HG02642 (cell line): ENCODE results near the gene ASGR2.
"Not testable (repeated sequence)": the region's sequence is repeated elsewhere in the genome, so short reads cannot be mapped to it uniquely, and the experiment has no call there.

ENCODE experiments used
- ATAC-seq: cut with Tn5 transposase; IDR thresholded peaks from one replicate; pipeline ENCODE4 v1.9.1; 2021; ENCODE audit warnings: mild to moderate bottlenecking; ENCODE audit not compliant: unreplicated experiment, poor library complexity

The ASGR2 gene

DNA sequence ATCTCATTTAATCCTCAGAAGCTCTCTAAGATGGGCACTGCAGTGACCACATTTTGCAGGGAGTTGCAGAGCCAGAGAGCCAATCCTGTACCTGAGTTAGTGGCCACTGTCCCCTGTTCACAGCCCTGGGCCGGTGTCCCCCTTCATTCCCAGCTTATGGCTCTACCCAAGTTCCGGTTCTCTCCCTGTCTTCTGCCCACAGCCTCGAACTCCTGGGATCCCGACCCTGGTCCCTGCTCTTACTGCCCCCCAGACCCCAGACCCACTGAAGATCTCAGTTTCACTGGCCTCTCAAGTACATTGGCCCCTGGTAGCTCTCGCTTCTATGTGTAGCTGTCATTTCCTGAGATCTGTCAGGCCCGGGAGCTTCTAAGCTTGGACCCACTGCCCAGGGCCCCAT lies 12.2 kb downstream of the ASGR2 start:
- no peak for ATAC-seq

DNA sequence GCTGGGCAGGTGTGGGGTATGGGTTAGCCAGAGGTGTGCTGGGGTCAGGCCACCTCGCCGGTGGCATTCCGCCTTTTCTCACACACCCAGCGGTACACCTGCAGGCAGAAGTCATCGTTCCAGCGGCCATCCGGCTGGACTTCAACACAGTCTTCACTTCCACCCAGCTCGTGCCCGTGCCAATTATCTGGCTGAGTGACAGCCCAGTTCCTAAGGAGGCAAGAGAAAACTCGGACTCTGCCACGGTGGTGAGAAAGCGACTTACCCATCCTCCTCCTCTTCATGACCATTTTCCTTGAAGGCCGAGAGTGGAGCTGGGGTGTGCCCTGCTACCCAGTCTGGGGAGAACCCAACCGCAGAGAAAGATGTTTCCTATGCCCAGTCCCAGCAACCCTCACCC lies 13.1 kb downstream of the ASGR2 start:
- ATAC-seq, result no peak

DNA sequence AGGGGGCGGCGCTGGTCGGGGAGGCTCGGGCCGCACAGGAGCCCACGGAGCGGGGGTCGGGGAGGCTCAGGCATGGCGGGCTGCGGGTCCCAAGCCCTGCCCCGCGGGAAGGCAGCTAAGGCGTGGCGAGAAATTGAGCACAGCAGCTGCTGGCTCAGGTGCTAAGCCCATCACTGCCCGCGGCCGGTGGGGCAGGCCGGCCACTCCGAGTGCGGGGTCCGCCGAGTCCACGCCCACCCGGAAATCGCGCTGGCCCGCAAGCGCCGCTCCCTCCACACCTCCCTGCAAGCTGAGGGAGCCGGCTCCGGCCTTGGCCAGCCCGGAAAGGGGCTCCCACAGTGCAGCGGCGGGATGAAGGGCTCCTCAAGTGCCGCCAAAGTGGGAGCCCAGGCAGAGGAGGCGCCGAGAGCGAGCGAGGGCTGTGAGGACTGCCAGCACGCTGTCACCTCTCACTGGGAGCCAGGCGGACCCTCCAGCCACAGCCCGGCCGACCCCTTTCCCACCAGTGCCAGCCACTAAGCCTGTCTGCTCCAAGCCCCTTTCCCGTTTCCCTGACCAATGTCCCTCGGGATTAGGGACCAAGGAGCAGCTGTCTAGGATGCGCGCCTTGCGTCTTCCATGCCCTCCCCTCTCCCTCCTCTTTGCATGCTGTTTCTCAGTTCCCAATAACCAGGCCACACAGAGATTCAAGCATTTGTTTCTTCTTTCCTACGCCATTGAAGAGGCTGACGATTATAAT lies 13.8 kb downstream of the ASGR2 start:
- ATAC-seq, result not testable (repeated sequence)

DNA sequence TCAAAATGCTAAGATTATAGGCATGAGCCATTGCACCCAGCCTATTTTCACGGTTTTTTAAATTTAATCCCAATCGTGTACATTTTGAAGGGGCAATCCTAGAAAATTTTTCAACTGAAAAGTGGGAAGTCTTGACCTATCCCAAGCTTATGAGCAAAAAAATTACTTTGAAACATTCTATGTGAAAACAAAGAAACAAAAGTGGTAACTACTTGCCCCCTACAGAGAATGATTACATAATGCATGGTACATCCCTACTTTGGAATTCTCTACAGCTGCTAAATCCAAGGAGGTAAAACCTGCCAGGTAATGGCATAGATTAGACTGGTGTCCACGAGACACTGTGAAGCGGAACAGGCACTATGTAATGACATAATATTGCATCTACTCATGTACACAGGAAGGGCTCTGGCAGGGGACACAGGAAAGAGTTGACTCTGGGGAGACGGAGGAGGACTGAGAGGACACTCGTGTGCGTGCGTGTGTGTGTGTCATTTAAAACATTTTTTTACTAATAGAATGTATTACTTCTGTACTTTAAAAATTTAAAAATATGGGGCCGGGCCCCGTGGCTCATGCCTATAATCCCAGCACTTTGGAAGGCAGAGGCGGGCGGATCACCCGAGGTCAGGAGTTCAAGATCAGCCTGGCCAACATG lies 15.7 kb downstream of the ASGR2 start:
- ATAC-seq, result no peak

DNA sequence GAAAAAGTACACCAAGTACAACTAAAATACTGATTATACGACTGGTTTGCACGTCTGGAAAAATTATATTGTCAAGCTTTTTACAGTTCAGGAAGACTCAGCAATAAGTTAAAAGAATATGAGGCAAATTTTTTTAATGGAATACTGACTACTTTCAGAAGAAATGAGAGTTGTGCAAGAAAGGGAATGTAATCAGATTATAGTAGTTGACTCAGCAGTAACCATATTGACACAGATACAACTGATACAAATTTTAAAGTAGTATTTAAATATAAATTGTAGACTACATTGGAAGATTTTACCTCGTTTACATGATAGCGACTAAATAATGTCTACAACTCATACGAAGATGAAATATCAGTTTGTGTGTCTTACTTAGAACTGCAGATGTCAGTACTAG lies 16.7 kb downstream of the ASGR2 start:
- no peak for ATAC-seq

DNA sequence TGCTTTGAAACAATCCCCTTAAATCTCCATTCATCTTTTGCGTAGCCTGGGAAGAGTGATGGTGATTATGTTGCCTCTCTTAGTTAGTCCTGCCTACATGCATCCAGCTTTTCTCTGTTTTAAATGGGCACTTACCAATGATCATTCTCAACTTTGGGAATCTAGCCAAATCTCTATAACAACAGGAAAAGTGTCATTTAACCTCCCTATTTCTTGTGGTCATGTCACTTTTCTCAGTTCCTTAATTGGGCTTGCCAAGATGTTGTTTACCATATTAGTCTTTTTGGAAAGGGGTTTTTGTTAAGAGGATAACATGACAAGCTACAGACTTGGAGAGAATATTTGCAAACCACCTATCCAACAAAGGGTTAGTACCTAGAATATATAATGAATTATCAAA lies 19.0 kb downstream of the ASGR2 start:
- ATAC-seq, result no peak

DNA sequence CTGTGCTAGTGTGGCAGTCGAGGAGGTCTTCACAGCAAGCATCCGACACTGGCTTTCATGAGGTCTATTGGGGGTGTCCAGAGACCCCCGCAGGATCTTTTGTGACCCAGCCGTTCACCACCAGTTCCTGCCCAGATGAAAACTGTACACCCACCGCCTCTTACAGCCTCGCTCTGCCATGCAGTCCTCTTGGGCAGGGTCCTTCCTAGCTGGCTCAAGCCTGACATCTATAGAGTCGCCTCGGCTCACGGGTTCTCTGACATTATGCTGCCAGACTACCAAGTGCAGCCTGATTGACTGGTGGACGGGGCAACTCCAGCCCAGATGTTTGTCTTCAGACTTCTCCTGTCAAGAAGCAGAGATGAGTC lies 20.0 kb downstream of the ASGR2 start:
- ATAC-seq, result no peak

DNA sequence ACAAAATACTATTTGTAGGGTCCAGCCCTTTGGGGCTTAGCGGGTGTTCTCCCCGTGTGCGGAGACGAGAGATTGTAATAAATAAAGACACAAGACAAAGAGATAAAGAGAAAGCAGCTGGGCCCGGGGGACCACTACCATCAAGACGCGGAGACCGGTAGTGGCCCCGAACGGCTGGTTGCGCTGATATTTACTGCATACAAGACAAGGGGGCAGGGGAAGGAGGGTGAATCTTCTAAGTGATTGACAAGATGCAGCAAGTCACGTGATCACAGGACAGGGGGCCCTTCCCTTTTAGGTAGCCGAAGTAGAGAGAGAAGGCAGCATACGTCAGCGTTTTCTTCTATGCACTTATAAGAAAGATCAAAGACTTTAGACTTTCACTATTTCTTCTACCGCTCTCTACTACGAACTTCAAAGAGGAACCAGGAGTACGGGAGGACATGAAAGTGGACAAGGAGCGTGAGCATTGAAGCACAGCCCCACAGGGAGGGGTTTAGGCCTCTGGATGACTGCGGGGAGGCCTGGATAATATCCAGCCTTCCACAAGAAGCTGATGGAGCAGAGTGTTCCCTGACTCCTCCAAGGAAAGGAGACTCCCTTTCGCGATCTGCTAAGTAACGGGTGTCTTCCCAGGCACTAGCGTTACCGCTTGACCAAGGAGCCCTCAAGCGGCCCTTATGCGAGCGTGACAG lies 23.2 kb downstream of the ASGR2 start:
- ATAC-seq, result not testable (repeated sequence)

DNA sequence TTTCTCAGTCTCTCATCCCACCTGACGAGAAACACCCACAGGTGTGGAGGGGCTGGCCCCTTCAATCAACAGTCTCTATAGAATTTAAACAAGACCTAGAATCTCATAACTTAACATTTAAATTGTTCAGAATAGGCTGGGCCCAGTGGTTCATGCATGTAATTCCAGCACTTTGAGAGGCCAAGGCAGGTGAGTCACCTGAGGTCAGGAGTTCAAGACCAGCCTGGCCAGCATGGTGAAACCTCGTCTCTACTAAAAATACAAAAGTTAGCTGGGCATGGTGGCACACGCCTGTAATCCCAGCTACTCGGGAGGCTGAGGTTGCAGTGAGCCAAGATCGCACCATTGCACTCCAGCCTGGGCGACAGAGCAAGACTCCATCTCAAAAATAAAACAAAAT lies 25.1 kb downstream of the ASGR2 start:
- not testable (repeated sequence) for ATAC-seq

DNA sequence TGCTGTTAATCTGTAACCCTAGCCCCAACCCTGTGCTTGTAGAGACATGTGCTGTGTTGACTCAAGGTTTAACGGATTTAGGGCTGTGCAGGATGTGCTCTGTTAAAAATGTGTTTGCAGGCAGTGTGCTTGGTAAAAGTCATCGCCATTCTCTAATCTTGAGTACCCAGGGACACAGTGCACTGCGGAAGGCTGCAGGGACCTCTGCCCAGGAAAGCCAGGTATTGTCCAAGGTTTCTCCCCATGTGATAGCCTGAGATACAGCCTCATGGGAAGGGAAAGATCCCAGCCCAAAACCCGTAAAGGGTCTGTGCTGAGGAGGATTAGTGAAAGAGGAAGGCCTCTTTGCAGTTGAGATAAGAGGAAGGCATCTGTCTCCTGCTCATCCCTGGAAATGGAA lies 26.2 kb downstream of the ASGR2 start:
- not testable (repeated sequence) for ATAC-seq

DNA sequence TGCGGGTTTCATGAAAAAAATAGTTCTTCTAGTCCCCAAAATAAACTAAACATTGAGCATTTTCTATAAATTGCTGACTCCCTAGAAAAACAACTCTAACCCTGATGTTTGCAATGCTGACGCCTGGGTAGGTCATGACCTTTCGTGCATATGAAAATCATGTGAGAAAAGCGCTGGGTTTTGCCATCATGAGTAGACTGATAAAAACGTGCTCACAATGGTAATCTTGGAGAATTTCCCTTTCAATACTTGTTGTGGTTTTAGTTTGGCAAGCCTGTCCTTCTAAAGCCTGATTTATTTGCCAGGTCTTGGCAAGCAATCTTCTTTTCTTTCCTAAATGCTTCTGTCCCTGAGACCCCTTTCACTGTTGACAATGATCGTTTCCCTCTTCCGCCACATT lies 30.5 kb downstream of the ASGR2 start:
- no peak for ATAC-seq

DNA sequence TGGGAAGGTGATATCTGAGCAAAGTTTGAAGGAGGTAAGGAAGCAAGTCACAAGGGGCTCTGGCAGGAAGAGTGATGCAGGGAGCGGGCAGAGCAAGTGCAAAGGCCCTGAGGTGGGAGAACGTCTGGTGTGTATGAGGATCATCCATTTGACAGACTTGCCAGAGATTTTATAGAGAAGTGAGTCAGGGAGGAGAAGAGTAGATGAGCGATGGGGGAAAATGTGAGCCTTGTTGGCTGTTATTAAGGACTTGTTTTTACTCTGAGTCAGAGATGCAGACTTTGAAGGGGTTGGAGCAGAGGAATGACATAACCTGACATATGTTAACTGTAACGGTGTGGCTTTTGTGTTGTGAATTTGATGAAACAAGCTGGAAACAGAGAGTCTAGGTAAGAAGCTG lies 31.0 kb downstream of the ASGR2 start:
- ATAC-seq, result no peak

DNA sequence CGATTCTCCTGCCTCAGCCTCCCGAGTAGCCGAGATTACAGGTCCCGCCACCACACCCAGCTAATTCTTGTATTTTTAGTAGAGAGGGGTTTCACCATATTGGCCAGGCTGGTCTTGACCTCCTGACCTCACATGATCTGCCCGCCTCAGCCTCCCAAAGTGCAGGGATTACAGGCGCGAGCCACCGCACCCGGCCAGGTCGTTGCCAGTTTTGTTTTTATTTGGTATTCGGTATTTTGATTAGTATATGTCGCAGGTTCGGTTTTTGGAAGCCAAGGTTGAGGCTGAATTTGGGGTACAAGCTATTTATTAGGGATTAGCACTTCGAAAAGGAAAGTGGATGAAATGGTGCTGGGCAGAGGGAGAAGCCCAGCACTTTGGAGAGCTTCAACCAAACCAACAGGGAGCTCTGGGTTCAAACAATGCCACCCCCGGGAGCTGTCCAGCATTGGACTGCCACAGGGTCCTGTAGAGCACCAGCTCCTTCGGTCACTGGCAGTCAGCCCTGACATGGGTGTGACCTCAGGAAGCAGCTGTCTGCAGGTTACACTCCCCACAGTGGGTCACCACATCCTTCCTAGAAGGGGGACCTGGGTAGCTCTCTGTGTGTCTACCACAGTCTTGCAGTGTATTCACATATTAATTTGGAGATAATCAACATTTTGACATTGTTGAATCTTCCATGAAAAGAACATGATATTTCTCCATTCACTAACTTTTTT lies 33.1 kb downstream of the ASGR2 start:
- no peak for ATAC-seq

DNA sequence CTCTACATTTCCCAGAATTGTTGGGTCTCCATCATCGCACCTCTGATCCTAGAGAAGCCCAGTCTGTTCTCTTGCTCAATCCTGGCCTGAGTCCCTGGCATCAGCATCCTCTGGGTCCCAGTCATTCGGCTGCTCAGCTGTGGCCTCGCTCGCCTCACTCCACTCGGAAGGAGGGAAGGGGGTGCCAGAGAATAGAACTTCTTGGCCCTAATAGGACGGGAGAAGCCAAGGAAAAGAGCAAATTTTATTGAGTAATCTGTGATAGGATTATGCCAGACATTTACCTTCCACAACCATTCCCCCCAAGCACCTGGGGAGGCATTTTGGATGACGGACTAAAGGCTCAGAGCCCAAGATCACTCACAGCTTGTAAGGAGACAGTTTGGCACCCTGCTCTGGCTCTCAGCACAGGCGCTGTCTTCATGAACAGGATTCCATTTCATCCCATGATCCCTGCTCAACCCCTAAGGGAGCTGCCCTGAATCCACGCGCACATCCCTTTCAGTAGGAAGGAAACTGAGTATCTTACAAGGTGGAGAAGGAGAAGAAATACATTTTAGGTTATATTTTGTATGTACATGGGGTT lies 34.1 kb downstream of the ASGR2 start:
- no peak for ATAC-seq

DNA sequence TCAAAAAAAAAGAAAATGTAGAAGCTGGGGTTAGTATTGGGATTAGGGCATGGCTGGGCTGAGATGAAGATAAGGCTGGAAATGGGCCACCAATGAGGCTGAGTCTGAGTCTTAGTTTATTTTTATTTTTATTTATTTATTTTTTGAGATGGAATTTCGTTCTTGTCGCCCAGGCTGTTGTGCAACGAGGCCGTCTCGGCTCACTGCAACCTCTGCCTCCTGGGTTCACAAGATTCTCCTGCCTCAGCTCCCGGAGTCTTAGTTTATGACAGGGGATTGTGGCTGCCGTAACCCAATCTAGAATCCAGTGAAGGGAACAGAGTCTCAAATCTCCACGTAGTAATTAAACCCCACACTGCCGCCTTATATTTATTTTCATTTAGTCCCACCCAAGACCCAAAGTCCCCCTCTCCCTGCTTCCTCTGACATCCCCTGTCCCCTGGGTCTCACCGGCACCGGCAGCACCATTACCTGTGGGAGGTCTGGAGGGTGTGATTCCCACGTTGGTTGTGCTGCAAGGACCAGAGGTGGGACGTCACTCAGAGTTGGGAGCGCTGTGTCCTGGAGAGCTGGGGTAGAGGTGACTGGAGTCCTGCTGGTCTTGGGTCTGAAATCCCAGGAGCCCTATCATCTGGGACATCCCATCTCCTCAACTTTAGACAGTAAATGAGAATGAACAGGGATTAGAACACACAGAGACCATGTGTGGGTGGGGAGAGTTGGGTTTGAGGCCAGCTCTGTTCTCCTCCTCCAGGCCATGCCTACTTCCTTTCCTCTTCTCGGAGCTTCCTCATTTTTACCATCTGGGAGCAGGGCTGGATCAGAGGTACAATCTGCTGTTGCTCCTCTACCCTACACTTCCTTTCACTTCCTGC lies 34.8 kb downstream of the ASGR2 start, which contains the start of gene CLEC10A:
CLEC10A (minus strand) TSS at position 671 of the 875 bp plus-strand sequence. CDS start 1,439 bp downstream, outside the sequence.
- ATAC-seq, result no peak

DNA sequence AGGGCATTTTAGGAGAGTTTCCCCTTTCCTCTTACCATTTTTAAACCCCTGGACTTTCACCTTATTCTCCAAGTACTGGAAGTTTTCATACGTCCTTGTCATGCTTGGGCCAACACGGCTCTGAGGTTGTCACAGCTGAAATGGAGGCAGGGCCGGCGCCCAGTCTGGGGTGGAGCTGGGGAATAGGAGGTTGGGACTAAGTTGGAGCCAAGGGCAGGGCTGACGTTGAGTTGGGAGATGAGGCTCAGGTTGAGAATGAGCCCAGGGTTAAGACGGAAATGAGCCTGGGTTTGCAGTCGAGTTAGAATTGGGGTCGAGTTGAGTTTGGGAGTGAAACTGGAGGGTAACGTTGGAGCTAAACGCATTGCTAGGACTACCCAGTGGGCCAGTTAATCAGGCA lies 35.9 kb downstream of the ASGR2 start:
- no peak for ATAC-seq

DNA sequence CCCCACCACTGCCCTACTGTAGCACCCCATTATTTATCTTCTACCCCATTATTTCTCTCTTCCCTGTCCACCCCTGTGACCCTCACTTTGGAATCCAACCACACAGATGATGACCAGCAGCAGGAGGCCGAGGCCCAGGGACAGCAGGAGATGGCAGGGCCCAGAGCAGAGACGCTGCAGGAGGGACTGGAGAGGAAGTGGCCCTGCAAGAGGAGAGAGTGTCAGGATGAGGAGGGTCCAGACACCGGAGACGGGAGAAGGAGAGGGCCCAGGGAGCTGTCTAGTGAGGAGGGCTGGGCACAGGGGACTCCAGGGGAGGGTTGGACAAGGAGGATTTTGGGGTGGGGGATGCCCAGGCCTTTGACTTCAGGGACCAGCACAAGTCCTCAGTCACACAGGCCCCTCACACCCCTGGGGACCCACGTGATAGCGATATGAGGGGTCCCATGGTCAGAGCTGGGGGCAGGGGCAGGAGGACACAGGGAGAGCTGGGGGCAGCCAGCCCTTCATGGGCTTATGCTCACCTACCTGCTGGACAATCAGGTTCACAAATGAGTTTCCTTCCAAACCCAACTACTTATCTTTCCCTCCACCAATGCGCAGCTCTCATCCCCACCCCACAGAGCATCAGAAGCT lies 36.6 kb downstream of the ASGR2 start:
- no peak for ATAC-seq

DNA sequence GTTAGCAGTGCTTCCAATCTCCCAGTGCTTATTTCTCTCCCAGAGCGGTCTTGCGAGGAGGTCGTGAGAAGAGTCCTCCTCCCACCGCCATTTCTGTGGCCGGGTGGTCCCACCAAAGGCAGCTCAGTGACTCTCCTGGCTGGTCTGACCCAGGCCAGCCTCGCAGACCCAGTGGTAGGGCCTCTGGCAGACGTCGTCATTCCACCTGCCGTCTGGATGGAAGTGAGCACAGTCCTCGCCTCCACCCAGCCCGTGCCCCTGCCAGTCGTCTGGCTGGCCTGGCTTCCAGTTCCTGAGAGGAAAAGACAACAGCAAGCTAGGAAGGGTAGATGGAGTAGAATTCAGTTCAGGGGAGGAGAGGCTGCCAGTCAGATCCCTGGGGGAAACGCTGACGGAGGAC lies 39.7 kb downstream of the ASGR2 start:
- ATAC-seq, result no peak

DNA sequence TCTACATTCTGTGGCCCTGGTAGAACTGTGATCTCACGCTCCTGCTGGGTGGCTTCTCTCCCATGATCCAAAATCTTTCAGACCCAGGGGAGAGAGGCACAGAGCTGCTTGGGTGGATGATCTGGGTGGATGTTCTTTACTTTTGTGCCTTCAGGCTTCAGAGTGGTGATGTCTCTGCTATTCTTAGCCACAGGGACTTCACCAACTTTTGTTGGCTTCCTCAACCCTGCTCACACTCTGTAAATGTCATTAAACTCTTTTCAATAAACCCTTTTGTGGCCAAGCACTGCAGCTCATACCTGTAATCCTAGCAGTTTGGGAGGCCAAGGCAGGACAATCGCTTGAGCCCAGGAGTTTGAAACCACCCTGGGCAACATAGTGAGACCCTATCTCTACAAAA lies 42.2 kb downstream of the ASGR2 start:
- ATAC-seq, result no peak
